GM18907 (cell line): Measurements from ENCODE around the gene GRK3.
"Not testable (repeated sequence)": the region's sequence is repeated elsewhere in the genome, so short reads cannot be mapped to it uniquely, and the experiment has no call there.

Source experiments
- ATAC-seq: cut with Tn5 transposase; IDR thresholded peaks from one replicate; pipeline ENCODE4 v1.9.1; 2021; ENCODE audit warnings: mild to moderate bottlenecking, moderate library complexity; ENCODE audit not compliant: unreplicated experiment

The GRK3 gene

DNA sequence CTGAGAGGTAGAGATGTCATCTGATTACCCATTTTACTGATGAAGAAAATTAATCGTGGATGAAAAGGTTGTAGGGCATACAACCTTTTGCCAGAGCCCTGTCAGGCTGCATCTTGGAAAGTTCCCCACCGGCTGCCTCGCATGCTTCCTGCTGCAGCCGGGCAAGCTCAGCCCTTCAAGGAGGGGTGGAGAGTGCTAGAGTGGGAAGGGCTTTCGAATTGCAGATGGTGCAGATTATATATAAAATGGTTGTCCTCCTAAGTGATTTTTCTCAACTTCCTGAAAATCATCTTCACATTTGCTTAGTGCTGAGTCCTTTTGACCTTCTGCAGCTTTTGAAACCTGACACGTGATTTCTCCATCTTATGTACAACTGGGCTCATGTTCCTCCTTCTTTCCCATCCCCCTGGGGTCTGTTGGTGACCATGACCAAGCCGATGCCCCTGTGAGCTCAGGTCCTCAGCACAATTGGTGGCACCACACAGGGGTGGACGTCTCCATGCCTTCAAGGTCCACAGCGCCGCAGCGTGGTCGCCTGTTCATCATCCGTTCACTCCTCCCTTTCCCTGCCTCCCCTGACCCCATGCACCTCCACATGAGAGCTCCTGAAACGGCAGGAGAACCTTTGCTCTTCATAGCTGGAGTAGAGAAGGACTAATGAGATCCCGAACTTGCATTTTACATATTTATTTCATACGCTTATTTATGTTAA, 129.9 kb downstream of the GRK3 start:
- no peak for ATAC-seq

DNA sequence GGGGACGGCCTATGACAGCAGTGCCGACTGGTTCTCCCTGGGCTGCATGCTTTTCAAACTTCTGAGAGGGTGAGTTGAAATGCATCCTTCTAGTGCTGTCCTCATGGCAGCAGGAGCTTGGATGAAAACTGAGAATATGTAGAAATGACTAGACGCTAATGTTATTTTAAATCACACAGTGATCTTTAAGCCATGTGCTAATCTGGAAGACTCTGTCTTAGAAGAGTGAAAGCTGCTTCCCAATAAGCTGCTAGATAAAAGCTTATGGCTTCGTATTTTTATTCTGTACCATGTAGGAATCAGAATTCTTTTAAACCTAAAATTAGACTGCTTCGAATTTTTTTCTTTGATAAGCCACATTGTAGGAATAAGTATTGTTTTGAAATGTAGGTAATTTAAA, 130.7 kb downstream of the GRK3 start:
- ATAC-seq = no peak

DNA sequence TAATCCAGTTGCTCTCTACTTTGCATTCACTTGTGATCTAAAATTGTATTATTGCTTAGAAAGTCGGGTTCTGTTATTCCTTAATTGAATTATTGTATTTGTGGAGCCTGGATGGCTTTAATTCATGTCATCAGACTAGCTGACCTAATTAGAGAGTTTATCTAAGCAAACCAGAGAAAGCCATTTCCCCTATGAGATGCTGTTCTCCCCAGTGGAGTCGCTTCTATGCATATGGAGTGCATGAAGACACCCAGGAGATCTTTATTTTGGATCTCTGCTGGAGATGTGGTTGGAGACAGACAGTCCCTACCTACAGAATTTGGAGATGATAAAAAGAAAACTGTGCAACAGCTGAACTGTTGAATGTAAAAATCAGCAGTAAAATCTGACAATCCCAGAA, 132.3 kb downstream of the GRK3 start:
- no peak for ATAC-seq

DNA sequence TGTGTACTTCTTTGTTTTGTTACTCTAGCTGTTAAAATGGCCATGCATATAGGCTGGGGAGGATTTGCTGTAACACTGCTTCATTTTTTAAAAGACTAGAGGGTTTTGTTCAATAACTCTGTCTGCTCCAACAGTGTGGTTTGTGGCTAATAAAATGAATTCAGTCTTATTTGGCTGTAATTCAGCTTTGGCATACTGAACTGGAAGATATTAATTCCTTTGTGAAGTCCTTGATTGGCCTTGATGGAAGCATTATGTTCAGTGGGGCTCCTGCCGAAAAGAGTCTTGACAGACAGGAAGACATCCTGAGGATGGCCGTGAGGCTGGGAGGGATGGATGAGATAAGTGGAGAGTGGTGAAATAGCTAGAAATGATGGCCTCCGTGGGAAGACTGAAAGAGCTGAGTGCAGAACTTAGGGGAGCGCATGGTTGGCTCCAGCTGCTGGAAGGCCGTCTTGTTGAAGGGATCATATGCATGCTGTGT, 132.7 kb downstream of the GRK3 start:
- no peak for ATAC-seq

DNA sequence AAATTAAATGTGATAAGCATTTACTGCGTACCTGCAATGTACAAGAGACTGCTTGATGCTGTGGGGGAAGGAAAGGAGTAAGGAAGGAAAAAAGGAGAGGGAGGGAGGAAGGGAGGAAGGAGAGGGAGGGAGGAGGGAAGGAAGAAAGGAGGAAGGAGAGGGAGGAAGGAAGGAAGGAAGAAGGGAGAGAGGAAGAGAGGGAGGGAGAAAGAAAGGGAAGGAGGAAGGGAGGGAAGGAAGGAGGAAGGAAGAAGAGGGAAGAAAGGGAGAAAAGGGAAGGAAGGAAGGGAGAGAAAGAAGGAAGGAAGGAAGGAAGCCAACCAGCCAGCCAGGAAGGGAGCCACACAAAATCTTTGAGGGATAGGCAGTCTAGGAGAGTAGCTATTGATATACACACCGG, 133.5 kb downstream of the GRK3 start:
- no peak for ATAC-seq

DNA sequence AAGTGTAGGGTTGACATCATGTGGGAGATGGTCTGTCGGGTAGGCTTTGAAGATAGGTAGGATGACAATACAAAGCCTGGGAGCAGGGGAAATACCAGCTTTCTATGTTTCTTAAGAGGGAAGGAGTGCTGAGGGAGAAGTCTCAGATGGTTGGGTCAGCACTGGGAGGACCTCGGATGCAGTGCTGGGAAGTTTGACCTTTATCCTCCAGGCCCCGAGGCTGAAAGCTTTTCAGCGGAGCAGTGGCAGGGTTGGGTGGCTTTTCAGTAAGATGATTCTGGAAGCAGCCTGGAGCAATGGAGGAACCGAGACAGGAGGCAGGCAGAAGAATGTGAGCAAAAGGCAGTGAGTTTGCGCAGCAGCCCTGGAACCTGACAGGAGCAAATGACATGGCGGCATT, 134.0 kb downstream of the GRK3 start:
- ATAC-seq = no peak

DNA sequence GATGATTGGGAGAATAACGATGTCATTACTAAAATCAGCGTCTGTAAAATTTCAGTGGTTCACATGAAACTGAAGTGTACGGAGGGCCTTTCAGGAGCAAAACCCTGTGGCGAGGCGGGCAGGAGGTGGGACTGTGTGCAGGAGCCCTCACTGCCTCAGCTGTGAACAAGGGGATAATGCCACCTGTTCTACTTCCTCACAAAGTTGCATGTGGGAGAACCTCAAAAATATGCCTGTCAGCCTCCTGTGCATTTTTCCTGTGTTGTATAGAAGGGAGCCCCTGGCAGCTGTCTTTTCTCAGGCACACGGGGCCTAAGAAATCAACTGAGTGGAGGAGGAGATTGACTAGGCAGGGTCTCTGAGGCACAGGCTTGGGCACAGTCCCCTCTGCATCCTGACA, 134.5 kb downstream of the GRK3 start:
- ATAC-seq = no peak

DNA sequence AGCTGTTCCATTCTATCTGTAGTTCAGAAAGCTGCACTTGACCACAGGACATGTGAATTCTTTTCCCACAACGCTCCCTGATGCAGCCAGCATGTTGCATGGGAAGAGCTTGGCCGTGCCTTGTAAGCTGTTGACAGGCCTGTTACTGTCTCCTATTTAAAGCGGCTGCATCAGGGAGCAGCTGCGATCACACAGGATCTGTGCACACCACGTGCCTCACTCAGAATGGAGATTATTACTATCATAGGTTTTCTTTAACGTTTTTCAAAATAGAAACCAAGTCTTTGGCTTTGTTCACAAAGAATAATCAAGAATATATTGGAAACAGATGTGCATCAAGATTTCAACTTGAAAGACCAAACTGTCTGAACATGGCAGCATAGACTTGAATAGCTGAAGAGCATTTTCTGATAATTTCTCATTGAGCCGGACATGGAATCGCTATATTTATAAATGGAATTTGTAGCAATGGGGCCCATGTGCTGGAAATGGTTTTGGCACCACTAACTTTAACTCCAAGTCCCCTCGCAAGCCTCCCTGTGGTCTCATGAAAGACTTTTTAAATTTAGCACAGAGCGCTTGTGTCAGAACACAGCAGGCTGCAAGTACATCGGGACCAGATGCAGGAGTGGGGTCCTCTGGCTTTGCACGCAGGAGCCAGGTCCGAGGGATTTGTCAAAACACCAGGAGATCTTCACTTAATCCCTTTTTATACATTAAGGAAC, 136.7 kb downstream of the GRK3 start:
- ATAC-seq = no peak

DNA sequence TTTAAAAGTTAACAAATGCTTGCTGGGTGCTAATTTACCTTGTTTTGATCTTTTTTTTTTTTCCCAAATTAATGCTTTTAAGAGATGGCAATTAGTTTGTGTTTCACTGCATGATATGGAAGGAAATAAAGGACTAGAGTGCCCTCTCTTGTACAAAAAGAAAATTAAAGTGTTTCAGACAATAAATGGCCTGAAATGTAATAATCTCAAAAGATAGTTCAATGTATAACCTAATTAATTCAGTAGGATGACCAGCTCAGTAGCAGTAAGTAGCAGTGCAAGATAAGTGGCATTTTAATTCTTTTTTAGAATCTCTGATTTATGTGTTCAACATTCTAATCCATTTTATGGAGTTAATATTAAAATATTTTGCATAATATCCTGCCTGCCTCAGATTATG, 137.6 kb downstream of the GRK3 start:
- ATAC-seq = no peak

DNA sequence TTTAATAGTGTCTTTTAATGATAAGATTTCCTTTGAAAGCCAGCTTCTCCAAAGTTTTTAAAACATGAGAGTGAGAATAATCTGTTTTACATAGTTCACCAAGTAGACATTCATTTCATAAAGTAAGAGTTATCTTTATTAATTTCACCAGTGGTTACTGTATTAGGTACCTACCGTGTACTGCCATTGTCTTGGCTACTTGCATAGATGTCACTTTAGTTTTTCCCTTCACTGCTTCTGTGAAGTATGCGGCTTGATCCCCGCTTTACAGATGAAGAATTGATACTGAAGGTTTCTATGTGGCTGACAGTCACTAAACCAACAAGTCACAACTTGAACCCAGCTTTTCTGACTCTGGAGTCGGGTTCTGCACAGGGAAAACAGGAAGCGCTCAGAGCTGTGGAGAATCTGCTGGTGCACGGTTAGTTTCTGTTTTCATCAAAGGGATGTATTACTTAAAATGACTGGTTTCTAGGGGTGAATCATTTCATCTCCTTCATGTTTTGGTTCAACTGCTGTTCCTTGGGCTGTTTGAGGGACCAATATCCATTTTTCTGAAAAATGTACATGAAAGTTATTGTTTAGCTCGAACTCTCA, 138.2 kb downstream of the GRK3 start:
- ATAC-seq = no peak

DNA sequence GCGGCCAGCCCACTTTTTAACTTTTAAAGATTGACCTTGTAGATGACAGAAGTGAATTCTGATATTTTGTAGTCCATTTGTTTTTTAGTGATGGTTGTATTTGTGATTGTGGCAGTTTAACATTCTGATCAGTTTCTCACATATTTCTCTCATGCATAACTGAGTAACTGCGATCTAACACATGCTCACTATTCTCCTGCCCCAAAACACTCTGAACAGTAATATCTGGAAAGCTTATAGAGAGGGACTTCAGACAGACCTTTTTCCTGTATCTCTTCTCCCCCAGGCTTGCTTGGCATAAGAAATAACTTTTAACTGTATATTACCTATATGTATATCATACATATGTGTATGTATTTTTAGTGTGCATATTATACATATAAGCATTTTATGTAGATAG, 140.2 kb downstream of the GRK3 start:
- no peak for ATAC-seq

DNA sequence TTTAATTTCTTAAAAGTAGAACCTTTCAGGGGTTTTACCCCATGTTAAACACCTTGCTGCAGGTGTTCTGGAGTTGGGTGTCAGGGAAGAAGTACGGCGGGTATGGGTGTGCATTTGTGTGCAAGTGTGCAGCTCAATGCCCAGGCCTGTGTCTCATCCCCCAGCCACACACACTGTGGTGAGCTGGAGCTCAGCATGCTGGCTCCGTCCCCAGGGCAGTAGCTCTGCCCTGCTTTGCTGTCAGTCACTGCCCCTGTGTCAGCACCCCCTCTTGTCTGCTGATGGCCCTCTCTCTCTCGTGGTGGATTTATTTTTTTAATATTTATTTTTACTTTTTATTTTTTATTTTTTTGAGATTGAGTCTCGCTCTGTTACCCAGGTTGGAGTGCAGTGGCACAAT, 141.7 kb downstream of the GRK3 start:
- ATAC-seq = no peak

DNA sequence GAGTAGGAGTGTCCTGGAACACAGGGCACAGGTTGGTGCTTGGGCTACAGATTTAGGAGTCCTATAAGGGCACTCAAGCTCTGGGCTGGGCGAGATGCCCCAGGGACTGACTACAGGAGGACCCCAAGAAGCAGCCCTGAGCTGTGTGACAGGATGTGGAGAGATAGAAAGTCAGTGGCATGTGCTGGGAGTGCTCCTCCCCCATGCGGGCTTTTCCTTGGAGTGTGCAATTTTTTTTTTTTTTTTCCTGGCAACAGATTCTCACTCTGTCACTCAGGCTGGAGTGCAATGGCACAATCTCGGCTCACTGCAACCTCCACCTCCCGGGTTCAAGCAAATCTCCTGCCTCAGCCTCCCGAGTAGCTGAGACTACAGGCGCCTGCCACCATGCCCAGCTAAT, 144.0 kb downstream of the GRK3 start:
- ATAC-seq = not testable (repeated sequence)

DNA sequence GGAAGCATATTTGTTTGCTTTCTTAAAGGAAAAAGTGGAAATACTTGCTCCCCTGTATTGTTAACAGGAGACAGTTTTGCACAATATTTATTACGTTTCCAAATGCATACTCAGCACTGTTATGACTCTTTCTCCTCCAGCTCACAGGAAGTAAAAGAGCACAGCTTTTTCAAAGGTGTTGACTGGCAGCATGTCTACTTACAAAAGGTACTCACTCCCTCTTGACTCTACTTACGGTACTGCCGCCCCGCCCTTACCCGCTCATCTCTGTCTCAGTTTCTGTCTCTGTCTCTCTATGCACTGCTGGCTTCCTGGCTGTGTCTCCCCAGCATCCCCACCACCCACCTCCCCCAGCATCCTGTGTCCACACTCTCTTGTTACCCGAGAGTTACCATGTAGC, 145.3 kb downstream of the GRK3 start:
- no peak for ATAC-seq

DNA sequence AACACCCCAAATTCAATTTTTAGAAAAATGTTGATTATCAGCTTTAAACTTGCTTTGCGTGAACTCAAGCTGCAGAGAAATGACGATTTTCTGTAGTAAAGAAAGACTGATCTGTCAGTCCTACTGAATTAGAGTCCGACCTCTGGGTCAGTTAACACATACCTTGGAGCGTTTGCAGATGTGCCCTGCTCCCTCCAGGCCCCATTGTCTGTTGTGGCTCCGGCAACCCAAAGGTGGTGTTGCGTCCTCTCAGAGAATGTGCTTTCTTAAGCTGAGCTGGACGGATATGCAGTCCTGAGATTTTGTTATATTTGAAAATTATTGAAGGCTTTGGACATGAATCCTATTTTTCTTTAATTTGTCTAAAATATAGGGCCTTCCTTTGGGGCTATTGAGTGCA, 146.0 kb downstream of the GRK3 start:
- ATAC-seq = no peak

DNA sequence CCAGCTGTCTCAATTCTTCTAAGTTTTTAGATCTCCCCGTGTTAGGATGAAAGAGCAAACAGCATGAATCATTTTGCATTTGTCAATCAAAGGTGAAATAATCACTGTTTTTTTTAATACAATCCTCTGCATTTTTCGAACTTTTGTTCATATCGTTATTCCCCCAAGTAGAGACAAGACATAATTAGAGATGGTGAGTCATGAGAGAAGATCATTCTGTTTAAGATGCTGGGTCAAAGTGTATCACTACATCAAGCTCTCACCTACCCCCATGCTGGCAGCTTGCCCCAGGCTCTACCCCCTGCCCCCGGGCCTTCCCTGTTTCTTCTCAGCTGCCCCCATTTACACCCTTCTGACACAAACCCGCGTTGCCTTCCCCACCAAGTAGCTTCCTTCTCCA, 147.0 kb downstream of the GRK3 start:
- no peak for ATAC-seq

DNA sequence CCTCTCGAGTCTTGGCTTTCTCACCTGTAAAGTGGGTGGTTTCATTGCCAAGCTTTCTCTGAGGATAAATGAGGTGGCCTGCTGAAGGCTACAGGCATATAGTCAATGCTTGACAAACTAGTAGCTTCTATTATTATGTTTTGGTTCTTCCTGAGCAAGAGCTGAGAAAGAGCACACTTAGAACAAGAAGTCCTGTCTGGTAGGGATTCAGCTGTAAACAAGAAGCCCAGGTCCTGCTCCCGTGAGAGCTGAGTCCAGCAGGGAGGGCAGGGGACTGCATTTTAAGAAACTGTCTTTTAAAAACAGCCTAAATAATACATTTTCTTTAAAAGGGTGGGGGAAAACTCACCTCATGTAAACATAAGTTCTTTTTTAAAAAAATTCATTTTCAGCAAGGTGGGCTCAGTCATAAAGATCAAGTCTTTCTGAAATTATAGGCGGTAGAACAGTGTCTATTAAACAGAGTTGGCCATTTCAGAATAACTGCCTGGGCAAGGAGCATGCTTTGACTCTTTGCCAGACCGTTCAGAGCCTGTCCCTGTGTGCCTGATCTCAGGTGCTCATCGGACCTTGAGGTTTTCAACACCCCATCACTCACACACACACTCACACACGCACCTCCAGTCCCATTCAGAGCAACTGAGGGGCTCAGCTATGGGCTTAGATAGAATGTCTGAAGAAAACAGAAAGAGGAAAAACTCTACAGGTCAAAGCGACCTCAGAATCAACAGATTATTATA, 148.4 kb downstream of the GRK3 start:
- ATAC-seq = no peak

DNA sequence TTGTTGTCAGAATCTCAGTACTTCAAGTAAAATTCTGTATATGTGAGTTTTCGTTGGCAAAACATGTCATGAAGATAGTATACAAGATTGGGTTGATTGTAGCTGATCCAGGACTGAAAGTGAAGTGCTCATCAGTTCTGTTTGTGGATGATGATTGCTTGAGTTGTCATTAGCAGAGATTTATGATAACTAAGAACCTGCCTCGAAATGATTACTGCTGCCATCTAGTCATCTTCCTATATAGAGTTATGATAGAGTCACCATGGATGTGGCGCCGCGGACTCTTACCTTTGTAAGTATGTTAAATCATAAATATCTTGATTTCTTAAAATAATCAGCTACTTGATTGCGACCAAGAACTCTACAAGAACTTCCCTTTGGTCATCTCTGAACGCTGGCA, 149.6 kb downstream of the GRK3 start:
- no peak for ATAC-seq

DNA sequence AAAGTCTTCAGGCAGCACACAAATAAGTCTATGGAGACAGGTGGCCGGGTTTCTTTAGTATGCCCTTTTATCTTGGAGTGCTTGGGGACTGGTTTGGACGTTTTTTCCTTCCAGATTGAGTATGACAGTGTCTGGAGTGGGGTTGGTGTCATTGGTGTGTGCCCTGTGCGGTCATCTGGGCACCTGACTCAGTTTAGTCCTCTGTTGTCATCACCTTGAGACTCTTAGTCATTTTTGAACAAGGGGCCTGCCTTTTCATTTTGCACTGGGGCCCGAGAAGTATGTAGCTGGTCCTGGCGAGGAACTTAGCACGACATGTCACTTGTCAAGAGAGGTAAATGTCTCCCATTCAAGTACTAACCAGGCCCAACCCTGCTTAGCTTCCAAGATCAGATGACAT, 150.3 kb downstream of the GRK3 start:
- ATAC-seq = no peak

DNA sequence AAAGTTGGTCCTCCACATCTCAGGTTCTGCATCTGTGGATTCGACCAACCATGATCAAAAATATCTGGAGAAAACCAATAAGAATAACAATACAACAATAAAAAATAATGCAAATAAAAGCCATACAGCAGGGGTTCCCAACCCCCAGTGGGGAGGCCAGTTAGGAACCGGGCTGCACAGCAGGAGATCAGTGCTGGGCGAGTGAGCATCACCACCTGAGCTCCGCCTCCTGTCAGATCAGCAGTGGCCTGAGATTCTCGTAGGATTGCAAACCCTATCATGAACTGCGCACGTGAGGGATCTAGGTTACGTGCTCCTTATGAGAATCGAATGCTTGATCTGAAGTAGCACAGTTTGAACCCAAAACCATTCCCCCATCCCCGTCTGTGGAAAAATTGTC, 152.2 kb downstream of the GRK3 start:
- ATAC-seq = no peak

DNA sequence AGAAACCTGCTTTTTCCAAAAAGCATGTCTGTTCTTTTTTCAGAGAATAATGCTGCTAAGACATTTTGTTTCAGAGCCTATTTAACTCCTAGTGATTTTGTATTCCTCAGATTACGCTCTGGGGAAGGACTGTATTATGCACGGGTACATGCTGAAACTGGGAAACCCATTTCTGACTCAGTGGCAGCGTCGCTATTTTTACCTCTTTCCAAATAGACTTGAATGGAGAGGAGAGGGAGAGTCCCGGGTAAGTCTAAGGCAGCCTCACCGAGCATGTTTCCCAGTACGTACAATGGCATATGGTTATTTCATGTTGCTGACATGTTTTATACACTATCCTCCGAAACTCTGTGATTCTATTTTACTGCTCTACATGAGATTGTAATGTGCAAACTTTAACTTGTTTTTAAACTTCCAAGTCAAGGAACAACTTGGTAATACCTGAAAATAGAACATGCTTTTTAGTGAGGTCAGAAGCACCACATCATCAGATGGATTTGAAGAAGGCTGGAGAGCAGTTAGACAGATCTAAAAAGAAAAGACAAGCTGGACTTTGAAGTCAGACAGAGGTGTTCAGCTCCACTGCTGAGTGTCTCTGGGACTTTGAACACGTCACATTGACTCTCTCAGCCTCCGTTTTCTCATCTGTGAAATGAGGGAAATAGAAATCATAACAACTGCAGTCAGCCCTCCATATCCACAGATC, 153.8 kb downstream of the GRK3 start:
- no peak for ATAC-seq
